T-helper 1 cell treated with Interleukin-12 subunit alpha and Interleukin-12 subunit beta and Interleukin-4 antibody, amounts not matched to agents 30 μg/mL and 1 μg/mL, for 36 hours (primary cell): ENCODE results near the gene PAX4.

Experiments
- H3K27ac Mint-ChIP-seq: one replicate; pipeline ENCODE4 v1.8.0; 2021; ENCODE audit warnings: mild to moderate bottlenecking, mixed read lengths
- H3K27me3 Mint-ChIP-seq: one replicate; pipeline ENCODE4 v1.8.0; 2021; ENCODE audit warnings: low read depth, mixed read lengths
- H3K36me3 Mint-ChIP-seq: one replicate; pipeline ENCODE4 v1.8.0; 2021; ENCODE audit warnings: low read depth, mixed read lengths
- H3K4me1 Mint-ChIP-seq: one replicate; pipeline ENCODE4 v1.8.0; 2021; ENCODE audit warnings: low read depth, mixed read lengths
- H3K4me3 Mint-ChIP-seq: one replicate; pipeline ENCODE4 v1.8.0; 2021; ENCODE audit warnings: mild to moderate bottlenecking, moderate library complexity, mixed read lengths
- H3K9me3 Mint-ChIP-seq: one replicate; pipeline ENCODE4 v1.8.0; 2021; ENCODE audit warnings: mixed read lengths

PAX4 gene

DNA sequence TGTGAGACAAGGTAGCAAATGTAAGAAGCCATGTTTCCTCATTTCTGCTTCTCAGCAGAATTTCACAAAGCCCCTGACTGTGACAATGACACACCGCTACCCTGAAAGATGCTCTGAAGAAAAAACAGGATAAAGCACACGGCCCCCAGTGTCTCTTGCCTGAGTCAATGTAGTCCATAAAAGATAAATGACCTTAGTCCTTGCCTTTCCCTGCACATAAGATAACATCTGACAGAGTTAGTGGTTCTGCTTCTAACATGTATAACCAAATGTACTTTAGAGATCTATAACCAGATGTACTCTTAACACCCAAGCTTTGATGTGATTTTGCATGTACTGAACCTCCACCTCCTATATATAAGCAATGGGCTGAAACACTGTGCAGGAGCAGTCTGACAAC is 31.0 kb upstream of the PAX4 start:
- peaks cover 6% of the 10 kb centered on the region for H3K27me3 Mint-ChIP-seq

DNA sequence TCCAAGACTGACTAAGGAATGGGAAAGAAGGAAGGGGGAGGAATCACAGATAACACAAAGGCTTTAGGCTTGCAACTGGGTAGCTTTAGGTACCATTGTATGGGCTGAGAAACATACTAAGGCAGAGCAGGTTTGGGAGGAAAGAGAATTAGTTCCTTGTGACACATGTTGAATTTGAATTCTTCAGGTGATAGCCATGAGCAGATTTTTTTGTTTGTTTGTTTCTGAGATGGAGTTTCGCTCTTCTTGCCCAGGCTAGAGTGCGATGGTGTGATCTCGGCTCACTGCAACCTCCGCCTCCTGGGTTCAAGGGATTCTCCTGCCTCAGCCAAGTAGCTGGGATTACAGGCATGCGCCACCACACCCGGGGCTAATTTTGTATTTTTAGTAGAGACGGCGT is 29.7 kb upstream of the PAX4 start:
- Mint-ChIP-seq H3K4me3 (no peak overlapping the region), H3K27ac (no peak overlapping the region), H3K36me3 (peaks cover 2% of the 10 kb centered on the region)

More for the DNA sequence above, 31.0 kb upstream of the PAX4 start:
- no peak overlapping the region for H3K4me3 Mint-ChIP-seq
- no peaks in the 10 kb centered on the region for H3K9me3 Mint-ChIP-seq
- no peak overlapping the region for H3K27ac Mint-ChIP-seq
- H3K36me3 Mint-ChIP-seq, result peaks cover 6% of the 10 kb centered on the region
- H3K4me1 Mint-ChIP-seq, result peaks cover 15% of the 10 kb centered on the region

DNA sequence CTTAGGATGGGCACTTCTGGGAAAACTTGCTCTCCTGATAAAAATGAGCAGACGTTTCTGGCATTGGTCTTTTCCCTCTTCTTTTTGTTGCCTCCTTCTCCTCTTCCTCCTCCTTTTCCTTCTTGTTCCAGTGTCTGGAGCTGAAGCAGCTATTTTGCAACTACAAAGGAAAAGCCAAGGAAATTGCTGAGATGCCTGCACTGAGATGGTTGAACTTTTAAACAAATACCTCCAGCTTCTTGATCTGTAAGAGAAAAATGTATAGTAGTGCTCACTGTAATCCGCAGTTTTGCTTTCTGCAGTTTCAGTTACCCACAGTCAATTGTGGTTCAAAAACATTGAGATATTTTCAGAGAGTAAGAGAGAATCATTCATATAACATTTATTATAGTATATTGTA is 26.5 kb upstream of the PAX4 start:
- Mint-ChIP-seq H3K9me3 (no peaks in the 10 kb centered on the region), H3K27ac (no peak overlapping the region)

More for the DNA sequence above, 29.7 kb upstream of the PAX4 start:
- peaks cover 10% of the 10 kb centered on the region for H3K27me3 Mint-ChIP-seq
- peaks cover 8% of the 10 kb centered on the region for H3K4me1 Mint-ChIP-seq
- H3K9me3 Mint-ChIP-seq, result no peaks in the 10 kb centered on the region

DNA sequence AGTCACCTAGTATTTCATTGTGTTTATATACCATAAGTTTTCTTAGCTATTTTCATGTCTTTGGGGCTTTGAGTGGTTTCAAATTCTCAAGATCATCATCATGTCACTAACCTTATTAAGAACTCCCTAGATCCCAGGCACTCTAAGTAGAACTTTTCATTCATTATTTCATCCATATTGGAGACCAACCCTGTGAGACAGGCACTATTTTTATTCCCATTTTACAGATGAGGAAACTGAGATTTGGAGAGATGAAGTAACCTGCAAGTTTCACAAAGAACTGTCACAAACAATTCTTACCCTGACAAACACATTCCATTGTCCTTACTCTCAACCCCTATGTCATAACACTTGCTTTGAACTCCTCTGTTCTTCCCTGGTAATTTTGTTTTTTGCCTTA is 20.3 kb upstream of the PAX4 start:
- no peak overlapping the region for H3K4me3 Mint-ChIP-seq
- H3K27me3 Mint-ChIP-seq, result peaks cover 40% of the 10 kb centered on the region
- no peak overlapping the region for H3K27ac Mint-ChIP-seq
- H3K4me1 Mint-ChIP-seq, result no peaks in the 10 kb centered on the region
- H3K36me3 Mint-ChIP-seq, result no peaks in the 10 kb centered on the region
- H3K9me3 Mint-ChIP-seq, result no peaks in the 10 kb centered on the region

More for the DNA sequence above, 26.5 kb upstream of the PAX4 start:
- Mint-ChIP-seq H3K36me3 (no peaks in the 10 kb centered on the region), H3K4me3 (no peak overlapping the region), H3K4me1 (no peaks in the 10 kb centered on the region), H3K27me3 (peaks cover 23% of the 10 kb centered on the region)

DNA sequence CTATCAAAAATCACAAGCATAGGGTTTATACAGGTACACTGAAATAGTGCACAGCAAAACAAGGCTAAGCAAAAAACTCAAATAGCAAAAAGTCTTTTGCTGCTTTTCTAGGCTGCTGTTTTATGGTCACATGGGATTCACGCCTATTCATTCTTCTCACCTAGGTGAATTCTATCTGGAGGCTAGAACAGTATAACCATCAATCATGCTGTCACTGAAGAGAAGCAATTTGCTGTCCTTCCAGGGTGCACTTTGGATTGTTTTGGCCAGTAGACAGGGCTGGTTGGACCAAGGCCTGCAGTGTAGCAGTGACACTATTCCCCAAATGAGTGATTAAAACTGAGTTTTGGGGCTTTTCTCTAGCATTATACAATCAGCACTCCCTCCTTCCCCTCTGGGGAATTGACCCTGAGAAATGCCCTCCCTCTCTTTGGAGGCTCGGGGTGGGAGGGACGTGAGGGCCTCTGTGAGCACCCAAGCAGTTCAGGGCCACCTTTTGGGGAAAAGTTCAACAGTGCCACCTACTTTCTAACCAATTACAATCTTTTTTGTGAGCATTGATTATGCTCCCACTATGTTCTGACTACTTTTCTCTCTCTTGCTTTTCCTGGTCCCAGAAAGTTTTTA is 17.8 kb upstream of the PAX4 start:
- H3K36me3 Mint-ChIP-seq, result no peaks in the 10 kb centered on the region
- H3K27me3 Mint-ChIP-seq, result peaks cover 35% of the 10 kb centered on the region
- H3K9me3 Mint-ChIP-seq, result no peaks in the 10 kb centered on the region
- no peaks in the 10 kb centered on the region for H3K4me1 Mint-ChIP-seq
- no peak overlapping the region for H3K27ac Mint-ChIP-seq
- H3K4me3 Mint-ChIP-seq, result no peak overlapping the region

DNA sequence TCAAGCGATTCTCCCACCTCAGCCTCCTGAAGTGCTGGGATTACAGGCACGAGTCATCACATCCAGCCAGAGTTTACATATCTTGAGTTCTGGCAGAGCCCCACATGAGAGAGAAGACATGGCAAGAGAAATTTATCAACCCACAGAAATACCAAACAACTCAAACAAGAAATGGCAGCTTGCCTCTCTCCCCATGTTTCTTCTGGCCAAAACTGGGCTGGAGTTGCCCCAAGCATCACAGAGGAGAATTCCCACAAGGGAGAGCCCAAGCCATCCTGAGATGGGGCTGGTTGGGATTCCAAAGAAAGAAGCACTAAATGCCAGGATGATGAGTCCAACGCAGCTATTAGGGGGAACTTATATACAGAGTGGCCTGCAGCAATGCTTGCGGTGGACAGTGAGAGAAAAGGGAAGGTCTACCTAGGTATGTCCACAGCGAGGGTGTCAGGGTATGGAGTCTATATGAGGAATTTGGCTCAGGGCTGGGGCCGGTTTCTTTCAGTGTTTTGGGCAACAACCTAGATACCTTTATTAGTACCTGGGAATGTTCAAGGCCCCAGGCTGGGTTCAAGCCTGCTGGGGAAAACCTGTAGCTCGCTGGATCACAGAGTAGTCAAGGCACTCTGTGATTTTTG is 14.5 kb upstream of the PAX4 start:
- H3K4me3 Mint-ChIP-seq, result no peak overlapping the region
- peaks cover 19% of the 10 kb centered on the region for H3K27me3 Mint-ChIP-seq
- H3K9me3 Mint-ChIP-seq, result no peaks in the 10 kb centered on the region
- no peak overlapping the region for H3K27ac Mint-ChIP-seq
- H3K36me3 Mint-ChIP-seq, result no peaks in the 10 kb centered on the region
- no peaks in the 10 kb centered on the region for H3K4me1 Mint-ChIP-seq

DNA sequence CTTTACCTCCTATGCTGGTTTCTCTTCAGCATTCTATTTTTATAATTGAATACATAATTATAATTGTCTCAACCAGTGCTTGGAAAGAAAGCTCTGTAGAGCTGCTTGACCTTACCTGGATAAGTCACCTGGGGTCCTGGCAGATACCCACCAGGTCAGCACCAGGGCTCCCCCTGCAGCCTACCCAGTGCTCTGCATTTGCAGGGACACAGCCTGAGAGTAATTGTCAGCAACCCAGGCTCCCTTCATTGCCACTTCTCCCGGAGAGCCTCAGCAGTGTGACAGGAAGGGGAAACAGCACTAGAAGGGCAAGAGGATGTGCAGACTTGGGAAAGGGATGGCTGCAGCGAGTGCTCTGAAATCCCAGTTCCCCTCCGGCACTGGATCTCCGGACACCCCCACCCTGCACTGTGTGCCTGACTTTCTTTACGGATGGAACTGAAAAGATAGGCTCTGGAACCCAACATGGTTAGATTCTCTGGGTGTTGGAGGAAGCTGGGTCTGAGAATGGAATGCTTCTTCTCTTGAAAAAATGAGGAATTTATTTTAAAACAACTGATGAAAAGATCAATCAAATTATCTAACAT is 11.4 kb upstream of the PAX4 start:
- Mint-ChIP-seq H3K9me3 (no peaks in the 10 kb centered on the region), H3K27ac (no peak overlapping the region), H3K27me3 (peaks cover 26% of the 10 kb centered on the region), H3K4me3 (no peak overlapping the region), H3K4me1 (no peaks in the 10 kb centered on the region), H3K36me3 (no peaks in the 10 kb centered on the region)

DNA sequence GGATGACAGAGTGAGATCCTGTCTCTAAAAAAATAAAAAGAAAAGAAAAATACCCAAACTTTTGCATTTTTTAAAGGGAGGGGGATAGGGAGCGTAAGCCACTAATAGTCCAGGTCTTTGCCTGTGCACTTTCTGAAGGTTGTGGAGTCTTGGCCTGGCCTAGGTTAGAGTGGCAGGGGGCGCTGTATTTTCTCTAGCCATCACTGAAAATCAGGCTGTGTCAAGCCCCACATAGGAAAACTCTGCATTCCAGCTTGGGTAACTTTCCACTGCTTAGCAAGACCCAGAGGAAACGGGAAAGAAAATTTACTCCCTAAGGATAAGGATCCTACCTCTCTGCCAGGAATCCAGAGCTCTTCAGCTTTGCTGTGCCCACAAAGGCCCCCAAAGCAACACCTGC is 10.5 kb upstream of the PAX4 start:
- Mint-ChIP-seq H3K4me3 (no peak overlapping the region), H3K4me1 (no peaks in the 10 kb centered on the region), H3K27ac (no peak overlapping the region), H3K9me3 (no peaks in the 10 kb centered on the region), H3K27me3 (peaks cover 26% of the 10 kb centered on the region), H3K36me3 (no peaks in the 10 kb centered on the region)

DNA sequence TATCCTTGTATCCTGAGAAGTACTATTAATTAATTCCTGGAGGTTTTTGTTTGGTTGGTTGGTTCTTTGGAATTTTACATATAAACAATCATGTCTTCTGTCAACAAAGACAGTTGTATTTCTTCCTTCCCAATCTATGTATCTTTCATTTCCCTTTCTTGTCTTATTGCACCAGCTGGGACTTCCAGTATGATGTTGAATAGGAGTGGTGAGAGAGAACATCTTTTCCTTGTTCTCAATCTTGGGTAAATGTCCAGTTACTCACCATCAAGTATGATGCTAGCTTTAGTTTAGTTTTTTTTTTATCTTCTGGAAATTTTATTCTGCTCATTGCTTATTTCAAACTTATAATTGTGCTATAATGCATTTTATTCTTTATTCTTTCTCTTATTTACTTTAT is 7.4 kb upstream of the PAX4 start:
- Mint-ChIP-seq H3K36me3 (no peaks in the 10 kb centered on the region), H3K9me3 (no peaks in the 10 kb centered on the region), H3K4me3 (no peak overlapping the region), H3K4me1 (no peaks in the 10 kb centered on the region), H3K27me3 (peaks cover 57% of the 10 kb centered on the region), H3K27ac (no peak overlapping the region)

DNA sequence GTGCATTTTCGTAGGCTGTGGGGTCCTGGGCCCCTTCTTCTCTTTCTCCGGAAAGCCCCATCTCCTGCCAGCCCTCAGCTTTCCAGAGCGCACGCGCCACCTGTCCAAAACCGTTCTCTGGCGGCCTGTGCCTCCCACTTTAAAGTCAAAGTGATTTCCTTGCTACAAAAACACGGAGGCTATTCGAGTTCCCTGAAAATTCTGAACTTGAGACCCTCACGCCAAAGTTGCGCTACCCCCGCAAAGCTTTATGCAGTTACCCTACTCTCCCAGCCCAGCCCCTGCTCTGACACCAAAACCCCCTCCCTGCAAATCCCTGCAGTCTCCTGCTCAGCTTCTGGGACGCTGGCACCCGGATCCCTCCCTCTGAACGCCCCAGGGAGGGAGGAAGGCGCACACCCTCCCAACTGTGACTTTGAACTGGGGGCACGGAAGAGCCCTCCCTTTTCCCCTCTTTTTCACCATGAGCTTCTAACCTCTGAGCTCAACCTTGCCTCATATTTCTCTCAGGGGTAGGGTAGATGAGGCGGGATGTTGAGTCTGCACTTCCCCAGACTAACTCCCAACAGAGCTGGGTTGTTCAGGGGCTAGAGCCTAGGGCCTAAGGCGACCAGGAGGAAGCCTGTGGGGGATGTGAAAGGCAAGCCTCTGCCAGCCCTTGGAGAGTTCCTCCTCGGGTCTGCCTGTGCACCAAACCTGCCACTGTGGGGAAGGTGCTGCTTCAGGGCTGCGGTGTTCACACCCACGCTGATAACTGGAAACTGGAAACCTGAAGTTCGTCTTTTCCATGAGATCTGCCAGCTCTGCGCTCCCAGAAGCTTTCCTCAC is 2.7 kb upstream of the PAX4 start:
- H3K36me3 Mint-ChIP-seq, result no peaks in the 10 kb centered on the region
- no peaks in the 10 kb centered on the region for H3K9me3 Mint-ChIP-seq
- H3K27ac Mint-ChIP-seq, result no peak overlapping the region
- H3K27me3 Mint-ChIP-seq, result peaks cover 71% of the 10 kb centered on the region
- H3K4me3 Mint-ChIP-seq, result no peak overlapping the region
- no peaks in the 10 kb centered on the region for H3K4me1 Mint-ChIP-seq

DNA sequence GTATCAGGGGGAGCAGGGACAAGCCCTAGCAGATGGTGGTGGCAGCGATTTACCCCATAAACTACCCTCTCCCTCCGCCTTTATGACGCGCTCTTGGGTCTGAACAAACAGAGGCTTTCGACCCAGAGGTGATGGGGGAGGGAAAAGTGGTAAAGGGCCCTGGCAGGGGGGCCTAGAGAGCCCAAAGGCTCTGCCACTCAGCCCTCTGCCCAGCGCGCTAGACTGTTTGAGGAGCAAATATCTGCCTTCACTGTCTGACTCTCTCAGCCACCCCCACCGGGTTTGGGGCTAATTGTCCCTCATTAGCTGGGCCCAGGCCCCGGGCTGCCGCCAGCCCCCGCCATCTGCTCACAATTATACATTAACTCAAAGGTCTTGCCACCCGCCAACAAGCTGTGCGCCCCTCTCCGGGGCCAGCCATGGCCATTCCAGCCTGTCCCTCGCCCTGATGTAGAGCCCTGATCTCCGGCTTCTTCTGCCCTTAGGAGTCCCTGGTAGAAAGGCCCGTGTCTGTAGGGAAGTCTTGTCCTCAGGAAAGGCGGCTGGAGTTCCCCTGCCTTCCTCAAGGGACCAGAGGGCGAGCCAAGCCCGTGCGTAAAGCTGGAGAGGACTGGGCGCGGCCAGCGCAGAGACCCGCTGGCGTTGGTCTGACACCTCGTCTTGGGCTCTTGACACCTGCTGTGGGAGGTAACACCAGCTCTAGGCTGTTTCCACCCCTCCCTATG is 1.9 kb upstream of the PAX4 start:
- H3K4me3 Mint-ChIP-seq, result no peak overlapping the region
- no peaks in the 10 kb centered on the region for H3K36me3 Mint-ChIP-seq
- H3K27me3 Mint-ChIP-seq, result peaks cover 68% of the 10 kb centered on the region
- no peak overlapping the region for H3K27ac Mint-ChIP-seq
- H3K4me1 Mint-ChIP-seq, result no peaks in the 10 kb centered on the region
- no peaks in the 10 kb centered on the region for H3K9me3 Mint-ChIP-seq

DNA sequence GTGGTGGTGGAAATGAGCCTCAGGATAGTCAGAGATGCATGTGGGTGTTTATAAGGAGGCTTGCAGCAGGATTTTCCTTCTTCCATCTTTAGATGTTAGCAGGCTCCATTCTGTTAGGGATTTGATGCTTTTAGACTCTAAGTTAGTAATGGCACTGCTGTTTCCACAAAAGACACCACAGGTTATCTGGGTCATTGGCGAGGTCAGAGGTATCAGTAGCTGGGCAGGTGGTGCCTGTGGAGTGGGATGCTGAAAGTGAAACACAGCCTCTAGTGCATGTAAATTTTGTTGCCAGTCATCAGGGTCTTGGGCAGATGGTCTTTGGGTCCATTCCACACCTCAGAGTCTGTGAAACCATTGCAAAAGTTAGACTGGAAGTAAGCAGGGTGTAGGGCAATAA is 833 bp upstream of the PAX4 start:
- Mint-ChIP-seq H3K27ac (no peak overlapping the region), H3K4me3 (no peak overlapping the region), H3K4me1 (no peaks in the 10 kb centered on the region), H3K9me3 (no peaks in the 10 kb centered on the region), H3K27me3 (peaks cover 65% of the 10 kb centered on the region), H3K36me3 (no peaks in the 10 kb centered on the region)

DNA sequence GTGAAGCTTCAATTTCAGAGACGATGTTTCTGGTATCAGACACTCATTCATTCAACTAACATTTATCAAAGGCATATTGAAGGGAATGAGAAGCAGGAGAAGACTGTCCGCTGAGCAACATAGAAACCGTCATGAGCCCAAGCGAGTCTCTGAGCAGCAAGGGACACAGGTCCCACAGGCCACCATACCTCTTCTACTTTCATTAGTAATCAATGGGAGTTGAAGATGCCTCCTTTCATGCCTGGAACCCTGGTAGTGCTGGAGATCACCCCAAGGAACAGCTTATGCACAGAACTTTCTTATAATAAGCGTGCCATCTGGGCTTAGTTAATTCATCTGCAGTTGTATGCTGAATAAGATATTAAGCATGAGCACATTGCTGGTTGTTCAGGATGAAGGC is 1.2 kb downstream of the PAX4 start:
- no peaks in the 10 kb centered on the region for H3K4me1 Mint-ChIP-seq
- no peaks in the 10 kb centered on the region for H3K9me3 Mint-ChIP-seq
- no peaks in the 10 kb centered on the region for H3K36me3 Mint-ChIP-seq
- no peak overlapping the region for H3K27ac Mint-ChIP-seq
- no peak overlapping the region for H3K4me3 Mint-ChIP-seq
- peaks cover 50% of the 10 kb centered on the region for H3K27me3 Mint-ChIP-seq

DNA sequence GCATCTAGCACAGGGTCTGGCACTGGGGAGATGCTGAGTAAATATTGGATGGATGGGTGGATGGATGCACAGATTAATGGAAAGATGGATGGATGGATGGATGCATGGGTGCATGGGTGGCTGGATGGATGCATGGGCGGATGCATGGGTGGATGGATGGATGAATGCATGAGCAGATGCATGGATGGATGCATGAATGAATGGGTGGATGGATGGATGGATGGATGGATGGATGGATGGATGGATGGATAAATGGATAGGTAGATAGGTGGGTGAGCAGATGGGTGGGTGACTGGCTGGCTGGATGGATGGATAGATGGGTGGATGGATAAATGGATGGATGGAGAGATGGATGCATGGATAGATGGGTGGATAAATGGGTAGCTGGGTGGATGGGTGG is 5.7 kb downstream of the PAX4 start:
- peaks cover 1% of the 10 kb centered on the region for H3K36me3 Mint-ChIP-seq
- H3K9me3 Mint-ChIP-seq, result no peaks in the 10 kb centered on the region
- no peak overlapping the region for H3K4me3 Mint-ChIP-seq
- no peaks in the 10 kb centered on the region for H3K4me1 Mint-ChIP-seq
- H3K27me3 Mint-ChIP-seq, result peaks cover 11% of the 10 kb centered on the region
- H3K27ac Mint-ChIP-seq, result no peak overlapping the region
